HepG2 (cell line): Measurements from ENCODE around the gene ANG. TPM values are rescaled to one million over a fixed set of nuclear protein-coding genes. Genes with fewer than 3 reads are reported as not detected.

Source experiments
- ARID3A ChIP-seq: IDR thresholded peaks from 2 replicates; pipeline ENCODE4 v1.6.1; 2012; ENCODE audit warnings: low read depth, low read length, improper control_type of control experiment
- CCDC6 ChIP-seq: sonication (generic); formaldehyde crosslinking; IDR thresholded peaks from 2 replicates; pipeline ENCODE4 v1.8.1; 2022; ENCODE audit warnings: mild to moderate bottlenecking, missing genetic modification reagents, moderate library complexity
- FOXK2 ChIP-seq: fragments of 450-650 bp; IDR thresholded peaks from 2 replicates; pipeline ENCODE4 v1.6.1; 2016
- GATAD1 ChIP-seq: IDR thresholded peaks from 2 replicates; pipeline ENCODE4 v1.6.1; 2016; ENCODE audit warnings: missing genetic modification reagents, missing compliant biosample characterization
- HIC2 ChIP-seq: sonication (generic); formaldehyde crosslinking; IDR thresholded peaks from 2 replicates; pipeline ENCODE4 v1.9.0; 2022; ENCODE audit warnings: low read depth, missing genetic modification reagents
- JDP2 ChIP-seq: sonication (generic); formaldehyde crosslinking; IDR thresholded peaks from 2 replicates; pipeline ENCODE4 v1.8.1; 2022; ENCODE audit warnings: missing genetic modification reagents, borderline replicate concordance
- NR0B2 ChIP-seq: sonication (generic); formaldehyde crosslinking; IDR thresholded peaks from 2 replicates; pipeline ENCODE4 v1.4.0; 2020; ENCODE audit warnings: mild to moderate bottlenecking, missing genetic modification reagents
- PCBP1 ChIP-seq: fragments of 200-400 bp; formaldehyde crosslinking; IDR thresholded peaks from 2 replicates; pipeline ENCODE4 v1.6.1; 2017; ENCODE audit warnings: mild to moderate bottlenecking, low read depth, low read length, borderline replicate concordance
- ZFX ChIP-seq: sonication (generic); formaldehyde crosslinking; IDR thresholded peaks from 2 replicates; pipeline ENCODE4 v1.4.0; 2020; ENCODE audit warnings: mild to moderate bottlenecking, low read depth, missing genetic modification reagents, moderate library complexity
- ZHX1 ChIP-seq: sonication (generic); formaldehyde crosslinking; IDR thresholded peaks from 2 replicates; pipeline ENCODE4 v1.8.1; 2022; ENCODE audit warnings: low read depth, mild to moderate bottlenecking, missing genetic modification reagents
- ZNF570 ChIP-seq: sonication (generic); formaldehyde crosslinking; IDR thresholded peaks from 2 replicates; pipeline ENCODE4 v1.4.0; 2020; ENCODE audit warnings: mild to moderate bottlenecking, missing genetic modification reagents, borderline replicate concordance
- ZNF609 ChIP-seq: sonication (generic); formaldehyde crosslinking; IDR thresholded peaks from 2 replicates; pipeline ENCODE4 v1.4.0; 2020; ENCODE audit warnings: mild to moderate bottlenecking, missing genetic modification reagents, borderline replicate concordance
- ZNF703 ChIP-seq: sonication (generic); formaldehyde crosslinking; IDR thresholded peaks from 2 replicates; pipeline ENCODE4 v1.5.1; 2020; ENCODE audit warnings: missing genetic modification reagents, mild to moderate bottlenecking, moderate library complexity, borderline replicate concordance
- polyA plus RNA-seq, 8 experiments: library from polyadenylated mRNA; depleted of rRNA in 3 of 8; stranded (reverse) in 7 of 8; unstranded in 1 of 8; fragments of >200 nt; fragmentation: Illumina TruSeq in 4 of 8; extraction: Trizol in 4 of 8; gene quantifications; 2 replicates each; pipeline versions ENCODE4 v1.2.1 to v1.2.3, GENCODE V29; 2011 to 2016; ENCODE audit warnings: low read depth in 4 of 8, missing spikeins in 1 of 8, mixed read lengths in 1 of 8; ENCODE audit not compliant: insufficient read depth in 1 of 8
- total RNA-seq, 5 experiments: library from RNA; depleted of rRNA; stranded (reverse); fragments of >200 nt; fragmentation: Illumina TruSeq; extraction: Trizol; gene quantifications; 2 replicates each; pipeline ENCODE4 v1.2.3, GENCODE V29; 2016; ENCODE audit warnings: low read depth in 1 of 5

Gene ANG
- total and polyA plus RNA-seq, 2 of the 13 experiments (the other 11 are each of a cell fraction or from before 2014, with no cell fraction given), result 83.6 to 401 TPM

- TF ChIP-seq ZNF703 (CRISPR knock-in tag) (no peak), ZFX (CRISPR knock-in tag) (no peak), ZNF570 (CRISPR knock-in tag) (no peak), CCDC6 (peak; percentile 48; the same call in 1 of the 2 replicates), NR0B2 (CRISPR knock-in tag) (no peak), GATAD1 (CRISPR knock-in tag) (0 out of 2 replicates have a peak, but pooled peaks have one; percentile 62), JDP2 (CRISPR knock-in tag) (no peak), ZNF609 (CRISPR knock-in tag) (no peak), HIC2 (CRISPR knock-in tag) (no peak), ARID3A (peak; percentile 41; the same call in 1 of the 2 replicates), ZHX1 (no peak), PCBP1 (no peak), FOXK2 (no peak)
Measured at GRCh38 chr14:20690848-20691640, 2.5 kb downstream of the ANG start (continued).
